ENCODE measurements around the gene CALCOCO1.

Gene CALCOCO1

DNA sequence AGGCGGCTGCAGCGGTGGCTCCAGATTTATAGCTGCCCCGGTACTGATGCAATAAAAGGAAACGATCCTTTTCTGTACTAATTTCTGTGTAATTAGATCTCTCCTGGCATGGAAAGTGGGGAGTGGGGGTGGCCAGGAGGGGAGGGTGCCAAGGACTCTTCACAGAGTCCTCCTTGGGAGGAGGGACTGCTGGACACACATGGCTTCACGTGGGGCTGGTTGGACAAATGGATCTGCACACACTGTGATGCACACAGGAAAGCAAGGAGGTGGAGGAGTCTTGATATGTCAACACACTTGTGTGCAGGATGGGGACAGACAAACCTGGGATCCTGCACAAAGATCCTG is 27.6 kb downstream of the CALCOCO1 start:
- no peak for TF ChIP-seq CTCF (IDR thresholded peaks at IDR 0.05; ENCODE audit: borderline replicate concordance, insufficient read depth, low read depth, low read length)

DNA sequence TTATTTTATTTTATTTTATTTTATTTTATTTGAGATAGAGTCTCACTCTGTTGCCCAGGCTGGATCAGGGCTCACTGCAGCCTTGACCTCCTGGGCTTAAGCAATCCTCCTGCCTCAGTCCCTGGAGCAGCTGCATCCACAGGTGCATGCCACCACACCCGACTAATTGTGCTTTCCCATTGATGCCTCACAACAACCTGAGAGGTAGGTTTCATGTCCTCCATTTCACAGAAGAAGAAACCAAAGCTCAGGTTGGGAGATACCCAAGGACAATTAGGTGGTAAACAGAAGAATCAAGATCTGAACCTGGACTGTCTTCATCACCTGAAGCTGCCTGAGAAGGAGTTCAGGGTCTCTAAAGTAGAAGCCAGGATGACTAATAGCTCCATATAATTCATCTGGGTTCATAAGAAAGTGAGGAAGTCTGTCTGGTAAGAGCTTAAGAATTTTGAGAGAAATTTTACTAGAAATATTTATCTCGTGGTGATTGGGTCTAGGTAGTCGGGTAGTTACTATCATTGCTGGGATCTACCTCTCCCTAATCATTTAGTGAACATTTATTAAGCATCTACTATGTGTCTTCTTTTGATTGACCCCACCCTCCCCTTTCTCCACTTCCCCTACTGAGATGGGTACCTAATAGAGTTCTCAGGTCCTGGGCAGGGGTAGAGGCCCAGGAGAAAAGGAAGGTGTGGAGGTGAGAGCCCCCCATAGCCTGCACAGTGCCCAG is 28.1 kb downstream of the CALCOCO1 start:
- no peak for TF ChIP-seq CTCF (IDR thresholded peaks at IDR 0.05; ENCODE audit: borderline replicate concordance, insufficient read depth, low read depth, low read length)

More for the DNA sequence above, 27.6 kb downstream of the CALCOCO1 start:
- H3K4me3 ChIP-seq (ENCODE audit: low read depth, low read length): no peak overlapping the region

GRCh38 chr12:53696655-53697331 is 30.5 kb downstream of the CALCOCO1 start:
- TF ChIP-seq CTCF (IDR thresholded peaks at IDR 0.05; ENCODE audit: borderline replicate concordance, insufficient read depth, low read depth, low read length): no peak
- no peak overlapping the region for H3K4me3 ChIP-seq (ENCODE audit: low read depth, low read length)

More for the DNA sequence above, 28.1 kb downstream of the CALCOCO1 start:
- no peak overlapping the region for H3K4me3 ChIP-seq (ENCODE audit: low read depth, low read length)

GRCh38 chr12:53696285-53696654 is 31.0 kb downstream of the CALCOCO1 start:
- H3K4me3 ChIP-seq (ENCODE audit: low read depth, low read length): no peak overlapping the region
- no peak for TF ChIP-seq CTCF (IDR thresholded peaks at IDR 0.05; ENCODE audit: borderline replicate concordance, insufficient read depth, low read depth, low read length)

- no peak overlapping the region for H3K4me3 ChIP-seq (ENCODE audit: low read depth, low read length)
- no peak for TF ChIP-seq CTCF (IDR thresholded peaks at IDR 0.05; ENCODE audit: borderline replicate concordance, insufficient read depth, low read depth, low read length)
These were observed 31.8 kb downstream of the CALCOCO1 start for GRCh38 chr12:53695152-53696145.

DNA sequence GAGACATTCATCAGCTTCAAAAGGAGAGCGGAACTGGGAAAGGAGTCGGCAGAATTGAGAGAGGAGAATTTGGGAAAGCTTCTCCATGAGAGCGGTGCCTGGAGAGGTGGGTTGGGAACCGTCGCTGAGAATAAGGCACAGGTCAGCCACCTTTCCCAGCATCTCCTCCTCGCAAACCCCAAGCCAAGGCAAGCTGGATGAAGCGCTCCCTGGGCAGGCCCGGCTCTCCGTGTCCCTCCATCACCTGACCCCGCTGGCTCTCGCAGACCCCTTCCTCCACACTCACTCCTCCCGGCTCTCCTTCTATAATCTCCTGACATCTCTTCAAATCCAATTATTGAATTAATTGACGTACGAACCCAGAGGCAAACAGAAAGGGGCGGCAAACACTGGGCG is 32.5 kb downstream of the CALCOCO1 start:
- no peak for TF ChIP-seq CTCF (IDR thresholded peaks at IDR 0.05; ENCODE audit: borderline replicate concordance, insufficient read depth, low read depth, low read length)
- H3K4me3 ChIP-seq (ENCODE audit: low read depth, low read length): no peak overlapping the region

Measured in GM12875 (cell line).